Measurements from ENCODE around the gene R3HCC1L. TPM values are rescaled to one million over a fixed set of nuclear protein-coding genes. Genes with fewer than 3 reads are reported as not detected.

The R3HCC1L gene
- total RNA-seq, 4 donors from 2014 or later: 12.1 to 23.6 (median 16.7) TPM

- intact Hi-C loops (cut with DNase I; ENCODE audit: low total_unique reads): no loop called here
- WGBS, 2 donors: 88 to 89% methylated on average over 13 to 14 of the region's 14 CpGs
- peak in 1 of 2 donors; percentile 82 for DNase-seq (ENCODE audit: low spot score in 2 of 2)
- no peak overlapping the region for H3K4me3 ChIP-seq (ENCODE audit: low read depth, poor library complexity, severe bottlenecking)
- TF ChIP-seq POLR2A (IDR thresholded peaks at IDR 0.05) (no peak), CTCF (IDR thresholded peaks at IDR 0.05) (no peak)
Measured at GRCh38 chr10:98260752-98261151, 126.3 kb downstream of the R3HCC1L start.

GRCh38 chr10:98261436-98262277, 127.2 kb downstream of the R3HCC1L start:
- WGBS, 2 donors: 84 to 87% methylated on average over 15 of the region's 15 CpGs
- intact Hi-C loops (cut with DNase I; ENCODE audit: low total_unique reads): no loop called here
- peak in 1 of 2 donors; percentile 74 for DNase-seq (ENCODE audit: low spot score in 2 of 2)
- no peak overlapping the region for H3K4me3 ChIP-seq (ENCODE audit: low read depth, poor library complexity, severe bottlenecking)
- TF ChIP-seq CTCF (IDR thresholded peaks at IDR 0.05) (no peak), POLR2A (IDR thresholded peaks at IDR 0.05) (no peak)

GRCh38 chr10:98262571-98262970, 128.1 kb downstream of the R3HCC1L start:
- intact Hi-C loops (cut with DNase I; ENCODE audit: low total_unique reads): no loop called here
- TF ChIP-seq POLR2A (IDR thresholded peaks at IDR 0.05) (no peak), CTCF (IDR thresholded peaks at IDR 0.05) (no peak)
- H3K4me3 ChIP-seq (ENCODE audit: low read depth, poor library complexity, severe bottlenecking): no peak overlapping the region
- DNase-seq (ENCODE audit: low spot score in 2 of 2): peak in 1 of 2 donors; percentile 87
- 64 to 82% methylated on average over 7 of the region's 7 CpGs for WGBS, 2 donors

- no peak for DNase-seq (ENCODE audit: low spot score in 2 of 2)
- H3K4me3 ChIP-seq (ENCODE audit: low read depth, poor library complexity, severe bottlenecking): no peak overlapping the region
- intact Hi-C loops (cut with DNase I; ENCODE audit: low total_unique reads): no loop called here
- TF ChIP-seq CTCF (IDR thresholded peaks at IDR 0.05): no peak
- no peak for TF ChIP-seq POLR2A (IDR thresholded peaks at IDR 0.05)
- WGBS, 2 donors: 93 to 94% methylated on average over 7 of the region's 7 CpGs
Measured at GRCh38 chr10:98263088-98263487, 128.6 kb downstream of the R3HCC1L start.

GRCh38 chr10:98264378-98265065, 130.1 kb downstream of the R3HCC1L start:
- intact Hi-C loops (cut with DNase I; ENCODE audit: low total_unique reads): no loop called here
- 83 to 87% methylated on average over 12 of the region's 12 CpGs for WGBS, 2 donors
- H3K4me3 ChIP-seq (ENCODE audit: low read depth, poor library complexity, severe bottlenecking): no peak overlapping the region
- TF ChIP-seq CTCF (IDR thresholded peaks at IDR 0.05): no peak
- no peak for TF ChIP-seq POLR2A (IDR thresholded peaks at IDR 0.05)
- peak in 1 of 2 donors; percentile 83 for DNase-seq (ENCODE audit: low spot score in 2 of 2)

Measured in lower leg skin (tissue), 4 donors.